ENCODE measurements around the gene CXCR3.
A peak's percentile ranks its signal among the peaks of the same experiment; 100 is the strongest.
"Not testable (repeated sequence)": the region's sequence is repeated elsewhere in the genome, so short reads cannot be mapped to it uniquely, and the experiment has no call there.

Gene CXCR3

DNA sequence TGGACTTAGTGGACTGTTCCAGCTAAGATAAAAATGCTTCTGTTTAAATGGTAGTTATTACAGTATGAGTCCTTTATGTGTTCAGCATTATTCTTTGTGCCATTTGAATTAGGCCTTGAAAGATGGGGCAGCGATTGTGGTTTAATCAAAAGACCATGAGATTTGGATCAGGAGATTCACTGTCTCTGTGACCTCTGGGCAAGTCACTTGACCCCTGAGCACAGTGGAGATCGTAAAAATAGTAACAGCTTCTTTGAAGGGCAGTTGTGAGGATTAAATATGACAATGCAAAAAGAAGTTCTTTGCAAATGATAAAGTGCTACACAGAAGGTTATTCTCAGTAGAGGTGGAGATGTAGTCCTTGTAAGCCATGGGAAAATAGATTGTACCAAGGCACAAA, 10.8 kb downstream of the CXCR3 start:
- no peak for DNase-seq

- DNase-seq, result no peak
These were observed 11.6 kb downstream of the CXCR3 start for GRCh38 chrX:71606536-71607216.

GRCh38 chrX:71604796-71605568, 13.3 kb downstream of the CXCR3 start:
- no peak for DNase-seq

- DNase-seq, result no peak
These were observed 14.2 kb downstream of the CXCR3 start for GRCh38 chrX:71604141-71604540.

- DNase-seq, result no peak
These were observed 14.7 kb downstream of the CXCR3 start for GRCh38 chrX:71603618-71604017.

DNA sequence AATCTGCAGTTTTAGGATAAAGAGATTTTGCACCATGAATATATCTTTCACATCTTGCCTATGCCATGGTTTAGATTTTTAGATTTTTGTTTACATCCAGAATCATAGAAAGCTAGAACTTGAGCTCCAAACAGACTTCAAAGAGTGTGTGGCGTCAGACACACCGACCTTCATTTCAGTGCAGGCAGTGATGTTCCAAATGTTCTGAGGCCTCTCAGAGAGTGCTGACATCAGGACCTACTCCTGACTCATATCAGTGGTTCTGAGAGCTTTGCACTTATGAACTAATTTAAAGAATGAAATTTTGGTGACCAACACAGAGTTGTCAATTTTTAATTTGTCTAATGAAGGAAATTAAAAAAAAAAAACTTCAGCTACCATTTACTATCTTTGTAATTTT, 18.3 kb downstream of the CXCR3 start:
- no peak for DNase-seq

GRCh38 chrX:71593210-71593609, 25.1 kb downstream of the CXCR3 start:
- DNase-seq, result not testable (repeated sequence)

GRCh38 chrX:71586929-71587328, 31.4 kb downstream of the CXCR3 start:
- DNase-seq, result no peak

DNA sequence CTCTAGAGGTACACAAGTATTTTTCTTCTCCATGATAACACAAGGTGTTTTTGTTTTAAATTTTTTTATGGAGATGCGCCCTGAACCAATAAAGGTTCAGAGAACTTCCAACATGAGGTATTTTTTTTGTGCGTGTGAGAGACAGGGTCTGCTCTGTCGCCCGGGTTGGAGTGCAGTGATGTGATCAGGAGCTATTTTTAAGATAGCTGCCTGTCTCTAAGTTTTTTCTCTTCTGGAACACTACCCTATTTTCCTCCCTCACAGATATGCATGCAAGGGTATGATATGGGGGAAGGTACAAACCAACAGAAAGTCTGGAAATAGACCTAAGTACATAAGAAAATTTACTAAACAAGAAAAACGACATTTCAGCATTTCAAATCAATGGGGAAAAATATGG, 37.1 kb downstream of the CXCR3 start:
- no peak for DNase-seq

DNA sequence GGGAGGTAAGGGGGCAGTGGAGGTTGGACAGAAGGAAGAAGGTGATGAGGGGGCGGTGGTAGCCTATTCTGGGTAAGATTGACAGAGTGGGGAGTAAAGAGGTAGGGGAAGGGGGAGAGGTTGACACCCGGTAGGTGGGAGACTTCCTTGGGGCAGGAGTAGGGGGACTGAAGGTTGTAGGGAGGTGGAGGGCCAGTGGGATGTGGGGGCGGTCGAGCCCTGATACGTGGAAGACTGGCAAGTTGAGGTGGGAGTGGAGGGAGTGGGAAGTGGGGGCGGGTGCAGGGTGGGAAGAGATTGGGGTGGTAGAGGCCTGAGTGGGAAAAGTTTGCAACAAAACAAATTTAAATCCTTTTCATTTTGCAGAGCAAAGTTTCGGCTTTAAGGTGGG, 38.3 kb downstream of the CXCR3 start:
- DNase-seq, result no peak

- DNase-seq, result no peak
These were observed 38.9 kb downstream of the CXCR3 start for GRCh38 chrX:71579136-71579989.

- DNase-seq, result peak in 1 of 4 experiments; percentile 0
These were observed 39.8 kb downstream of the CXCR3 start, which contains the start of gene GCNA for GRCh38 chrX:71578253-71579135. Gene GCNA, plus strand, starts transcription at chrX:71578437. Its CDS starts 2,385 bp downstream, at chrX:71580822.

GRCh38 chrX:71577682-71578081, 40.6 kb downstream of the CXCR3 start:
- no peak for DNase-seq

GRCh38 chrX:71573590-71573989, 44.7 kb downstream of the CXCR3 start:
- DNase-seq, result no peak

- not testable (repeated sequence) for DNase-seq
These were observed 46.9 kb downstream of the CXCR3 start for GRCh38 chrX:71571390-71571789.
